ENCODE data around the gene FUS. TPM values are rescaled to one million over a fixed set of nuclear protein-coding genes. Genes with fewer than 3 reads are reported as not detected.

Gene FUS
- total and polyA plus RNA-seq, 9 of the 15 experiments (the other 6 are each of a cell fraction or from before 2014, with no cell fraction given) = 43.9 to 575 (median 87.2) TPM

- no peak overlapping the region for H3K4me3 ChIP-seq
- ChIA-PET CTCF (ENCODE audit: low intra/inter-chr PET ratio) (no interaction called here), POLR2A (interaction anchor here (0.9 to 4.2 kb wide), 6 partner anchors 9 to 46 kb away, joined by 3 to 23 read pairs (median 4); partner anchors contain the start of genes FUS and KAT8)
- H3K27me3 ChIP-seq (ENCODE audit: control insufficient read depth in 2 of 2, insufficient read depth in 2 of 2, low read length in 2 of 2) = no peaks in the 10 kb centered on the region
- DNase-seq (ENCODE audit: extremely low read depth in 1 of 4, low spot score in 3 of 4) (peak in 3 of 4 experiments; percentile 11 to 51 (median 44)), FAIRE-seq (peak; percentile 67), ATAC-seq (peak; percentile 41)
- peak overlapping the region; percentile 65 for H2AFZ ChIP-seq (ENCODE audit: low read depth, low read length)
- no TSS peak for BruUV-seq (replicated peaks)
- intact Hi-C loops (cut with micrococcal nuclease) (no loop called here), in situ Hi-C loops (cut with MboI) (no loop called here)
- H3K9ac ChIP-seq (ENCODE audit: insufficient read depth in 1 of 2, low read depth in 2 of 2, low read length in 2 of 2) = peak overlapping the region in 1 of 2 experiments; percentile 87; a peak in 2 of 4 replicates
- peak overlapping the region; percentile 81 for H3K4me2 ChIP-seq (ENCODE audit: insufficient read depth, low read length)
- H3K79me2 ChIP-seq (ENCODE audit: control insufficient read depth, insufficient read depth, low read length) = no peaks in the 10 kb centered on the region
- H3K4me1 ChIP-seq (replicated peaks in 1 of 2; ENCODE audit: control insufficient read depth in 2 of 2, insufficient read depth in 2 of 2, low read length in 2 of 2) = peaks cover 38 to 83% of the 10 kb centered on the region in 2 experiments
- H3K27ac ChIP-seq (ENCODE audit: extremely low read depth, low read depth, low read length) = peak overlapping the region; percentile 41; the same call in 1 of the 3 replicates
- H4K20me1 ChIP-seq (replicated peaks; ENCODE audit: control insufficient read depth, insufficient read depth, low read length) = no peaks in the 10 kb centered on the region
- H3K9me1 ChIP-seq (ENCODE audit: control insufficient read depth, insufficient read depth, low read length) = no peaks in the 10 kb centered on the region
- peaks cover 34% of the 10 kb centered on the region; the same call in 2 of the 3 replicates for H3K36me3 ChIP-seq (ENCODE audit: control insufficient read depth, insufficient read depth, low read length)
- WGBS (ENCODE audit: insufficient coverage, low coverage, missing lambda C conversion rate) = 19% methylated on average over 5 of the region's 5 CpGs
- no peaks in the 10 kb centered on the region for H3K9me3 ChIP-seq (replicated peaks; ENCODE audit: control insufficient read depth, insufficient read depth, low read depth, low read length)
- TF ChIP-seq RBFOX2 (IDR thresholded peaks at IDR 0.05; ENCODE audit: low read depth, low read length) = 0 out of 2 replicates have a peak, but pooled peaks have one; percentile 8
- TF ChIP-seq NFIC (IDR thresholded peaks at IDR 0.05) = peak; percentile 42
- no peak for TF ChIP-seq ZBTB5 (IDR thresholded peaks at IDR 0.05)
- TF ChIP-seq TRIM25 (IDR thresholded peaks at IDR 0.05; ENCODE audit: borderline replicate concordance) = no peak
- TF ChIP-seq TAF9B (IDR thresholded peaks at IDR 0.05; ENCODE audit: partially characterized antibody) = no peak
- 0 out of 2 replicates have a peak, but pooled peaks have one; percentile 2 for TF ChIP-seq ARID4B (CRISPR knock-in tag; IDR thresholded peaks at IDR 0.05)
- no peak for TF ChIP-seq ZNF347 (CRISPR knock-in tag; IDR thresholded peaks at IDR 0.05; ENCODE audit: low read depth)
- 0 out of 2 replicates have a peak, but pooled peaks have one; percentile 16 for TF ChIP-seq VEZF1 (CRISPR knock-in tag; IDR thresholded peaks at IDR 0.05)
- 0 out of 2 replicates have a peak, but pooled peaks have one; percentile 24 for TF ChIP-seq ZNF395 (CRISPR knock-in tag; IDR thresholded peaks at IDR 0.05)
These were observed 45.8 kb upstream of the FUS start for GRCh38 chr16:31134091-31134571.
